Karpas-422 (cell line): ENCODE measurements around the gene SRSF3. TPM values are rescaled to one million over a fixed set of nuclear protein-coding genes. Genes with fewer than 3 reads are reported as not detected.

Experiments
- DNase-seq: peaks from one replicate; pipeline ENCODE4 v3.0.0-alpha.2; 2015
- H2AFZ ChIP-seq: fragments of 200-600 bp; sonication (generic); 2 replicates; pipeline ENCODE4 v1.6.1; 2014; ENCODE audit warnings: antibody characterized with exemption, low read length, mixed read lengths
- H3K27ac ChIP-seq: fragments of 200-600 bp; sonication (generic); 2 replicates; pipeline ENCODE4 v1.5.1; 2014; ENCODE audit warnings: mild to moderate bottlenecking, low read length, moderate library complexity
- H3K27me3 ChIP-seq: fragments of 200-600 bp; sonication (generic); 2 replicates; pipeline ENCODE4 v1.6.1; 2014; ENCODE audit warnings: low read length, mixed read lengths
- H3K36me3 ChIP-seq: fragments of 200-600 bp; sonication (generic); 2 replicates; pipeline ENCODE4 v1.6.1; 2014; ENCODE audit warnings: low read length, mixed read lengths; ENCODE audit not compliant: insufficient read depth
- H3K4me1 ChIP-seq: fragments of 200-600 bp; sonication (generic); 2 replicates; pipeline ENCODE4 v1.6.1; 2014; ENCODE audit warnings: mild to moderate bottlenecking, low read length, mixed read lengths
- H3K4me2 ChIP-seq: fragments of 200-600 bp; sonication (generic); 2 replicates; pipeline ENCODE4 v1.6.1; 2014; ENCODE audit warnings: low read length, low read depth, mild to moderate bottlenecking; ENCODE audit not compliant: poor library complexity, severe bottlenecking
- H3K4me3 ChIP-seq: fragments of 200-600 bp; sonication (generic); 2 replicates; pipeline ENCODE4 v1.5.1; 2014; ENCODE audit warnings: mild to moderate bottlenecking, antibody characterized with exemption, low read length, mixed read lengths
- H3K79me2 ChIP-seq: fragments of 200-600 bp; sonication (generic); 2 replicates; pipeline ENCODE4 v1.6.1; 2014; ENCODE audit warnings: mild to moderate bottlenecking, low read length, mixed read lengths
- H3K9ac ChIP-seq: fragments of 200-600 bp; sonication (generic); 2 replicates; pipeline ENCODE4 v1.6.0; 2014; ENCODE audit warnings: low read length
- H3K9me2 ChIP-seq: fragments of 200-600 bp; sonication (generic), shearing (Covaris generic); replicated peaks from 2 replicates; pipeline ENCODE4 v1.6.0; 2014; ENCODE audit warnings: mild to moderate bottlenecking, low read length, moderate library complexity; ENCODE audit not compliant: insufficient read depth
- H3K9me3 ChIP-seq: fragments of 300-700, 200-600 bp; sonication (generic); 2 replicates; pipeline ENCODE4 v1.6.1; 2014; ENCODE audit warnings: low read length, mixed read lengths
- H4K20me1 ChIP-seq: fragments of 200-600 bp; sonication (generic); 2 replicates; pipeline ENCODE4 v1.6.1; 2014; ENCODE audit warnings: mild to moderate bottlenecking, antibody characterized with exemption, low read length, low read depth; ENCODE audit not compliant: insufficient read depth
- total RNA-seq: library from RNA; depleted of rRNA; stranded (reverse); fragments of >200 nt; shearing (Covaris generic); gene quantifications from 2 replicates; pipeline ENCODE4 v1.2.3, GENCODE V29; 2014; ENCODE audit warnings: low replicate concordance

SRSF3 gene
- total RNA-seq, 1 experiment from 2014 or later = 216 TPM

GRCh38 chr6:36627141-36627540 is 33.0 kb downstream of the SRSF3 start:
- no peaks in the 10 kb centered on the region for H3K4me1 ChIP-seq
- no peaks in the 10 kb centered on the region for H3K9me2 ChIP-seq
- no peaks in the 10 kb centered on the region for H3K79me2 ChIP-seq
- H3K4me2 ChIP-seq = no peak overlapping the region
- H3K27ac ChIP-seq = no peak overlapping the region
- no peaks in the 10 kb centered on the region for H3K36me3 ChIP-seq
- no peaks in the 10 kb centered on the region for H3K27me3 ChIP-seq
- H2AFZ ChIP-seq = no peak overlapping the region
- 0 out of 2 replicates have a peak, but pooled peaks cover 3% of the 10 kb centered on the region for H4K20me1 ChIP-seq
- no peak overlapping the region for H3K4me3 ChIP-seq
- no peak overlapping the region for H3K9ac ChIP-seq
- DNase-seq = no peak
- H3K9me3 ChIP-seq = no peaks in the 10 kb centered on the region

DNA sequence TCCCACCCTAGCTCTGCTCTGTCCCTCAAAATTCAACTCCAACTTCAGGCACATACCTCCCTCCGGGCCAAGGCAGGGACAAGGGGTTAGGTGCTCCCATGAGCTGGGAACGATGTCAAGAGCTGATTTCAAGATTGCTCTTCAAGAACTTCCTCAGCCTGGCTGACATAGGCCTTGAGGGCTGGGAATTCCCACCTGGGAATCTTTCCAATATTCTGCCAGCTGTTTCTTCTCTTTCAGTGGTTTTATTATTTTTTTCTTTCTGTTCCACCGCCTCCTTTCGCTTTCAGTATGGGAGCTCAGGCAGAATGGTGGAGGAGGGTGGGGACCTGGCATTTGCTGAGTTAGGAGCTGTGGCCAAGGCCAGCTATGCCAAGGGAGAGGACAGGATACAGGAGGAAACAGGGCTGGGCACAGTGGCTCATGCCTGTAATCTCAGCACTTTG is 33.7 kb downstream of the SRSF3 start:
- Histone ChIP-seq H3K4me1 (no peaks in the 10 kb centered on the region), H3K4me2 (no peak overlapping the region)

GRCh38 chr6:36629784-36630183 is 35.6 kb downstream of the SRSF3 start:
- no peaks in the 10 kb centered on the region for H3K9me3 ChIP-seq
- 0 out of 2 replicates have a peak, but pooled peaks cover 3% of the 10 kb centered on the region for H4K20me1 ChIP-seq
- no peak overlapping the region for H3K27ac ChIP-seq
- no peaks in the 10 kb centered on the region for H3K36me3 ChIP-seq
- no peaks in the 10 kb centered on the region for H3K9me2 ChIP-seq
- H3K4me1 ChIP-seq = no peaks in the 10 kb centered on the region
- H3K9ac ChIP-seq = no peak overlapping the region
- no peak for DNase-seq
- no peak overlapping the region for H3K4me2 ChIP-seq
- H3K27me3 ChIP-seq = no peaks in the 10 kb centered on the region
- no peaks in the 10 kb centered on the region for H3K79me2 ChIP-seq
- H3K4me3 ChIP-seq = no peak overlapping the region
- H2AFZ ChIP-seq = no peak overlapping the region

More for the DNA sequence above, 33.7 kb downstream of the SRSF3 start:
- no peaks in the 10 kb centered on the region for H3K79me2 ChIP-seq
- no peak overlapping the region for H3K9ac ChIP-seq
- no peaks in the 10 kb centered on the region for H3K36me3 ChIP-seq
- H3K4me3 ChIP-seq = no peak overlapping the region
- H3K27me3 ChIP-seq = no peaks in the 10 kb centered on the region
- H3K9me2 ChIP-seq = no peaks in the 10 kb centered on the region
- no peak overlapping the region for H3K27ac ChIP-seq
- no peak for DNase-seq
- no peaks in the 10 kb centered on the region for H3K9me3 ChIP-seq
- no peak overlapping the region for H2AFZ ChIP-seq
- 0 out of 2 replicates have a peak, but pooled peaks cover 3% of the 10 kb centered on the region for H4K20me1 ChIP-seq

- Histone ChIP-seq H3K4me3 (no peak overlapping the region), H3K36me3 (no peaks in the 10 kb centered on the region), H4K20me1 (0 out of 2 replicates have a peak, but pooled peaks cover 2% of the 10 kb centered on the region), H3K9ac (no peak overlapping the region), H3K9me3 (no peaks in the 10 kb centered on the region), H3K27me3 (no peaks in the 10 kb centered on the region), H3K4me1 (peaks cover 3% of the 10 kb centered on the region), H3K4me2 (no peak overlapping the region), H3K9me2 (no peaks in the 10 kb centered on the region), H2AFZ (no peak overlapping the region), H3K79me2 (no peaks in the 10 kb centered on the region), H3K27ac (no peak overlapping the region)
- DNase-seq = no peak
These were observed 37.3 kb downstream of the SRSF3 start for GRCh38 chr6:36631326-36632011.

DNA sequence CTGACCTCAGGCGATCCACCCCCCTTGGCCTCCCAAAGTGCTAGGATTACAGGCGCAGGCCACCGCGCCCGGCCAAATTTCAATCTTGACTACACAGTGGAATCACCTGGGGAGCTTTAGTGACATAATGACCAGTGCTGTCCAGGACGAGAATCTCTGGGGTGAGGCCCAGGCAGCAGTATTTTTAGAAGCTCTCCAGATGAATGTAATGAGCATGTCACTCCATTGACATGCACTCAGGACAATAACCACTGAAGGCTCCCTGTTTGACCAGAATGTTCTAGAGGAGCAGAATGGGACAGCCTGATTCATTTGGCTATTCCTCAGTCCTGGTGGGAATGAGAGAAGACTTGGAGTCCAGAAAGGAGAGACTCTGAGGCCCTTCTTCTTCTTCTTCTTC is 39.2 kb downstream of the SRSF3 start:
- no peaks in the 10 kb centered on the region for H4K20me1 ChIP-seq
- no peak overlapping the region for H3K27ac ChIP-seq
- H3K9me2 ChIP-seq = no peaks in the 10 kb centered on the region
- H3K4me3 ChIP-seq = no peak overlapping the region
- no peak overlapping the region for H3K9ac ChIP-seq
- H3K4me2 ChIP-seq = no peak overlapping the region
- no peaks in the 10 kb centered on the region for H3K79me2 ChIP-seq
- H3K27me3 ChIP-seq = no peaks in the 10 kb centered on the region
- no peaks in the 10 kb centered on the region for H3K9me3 ChIP-seq
- no peak overlapping the region for H2AFZ ChIP-seq
- no peaks in the 10 kb centered on the region for H3K36me3 ChIP-seq
- no peak for DNase-seq
- H3K4me1 ChIP-seq = peaks cover 8% of the 10 kb centered on the region

GRCh38 chr6:36633915-36634314 is 39.8 kb downstream of the SRSF3 start:
- DNase-seq = no peak
- Histone ChIP-seq H3K27me3 (no peaks in the 10 kb centered on the region), H3K79me2 (no peaks in the 10 kb centered on the region), H3K9me3 (no peaks in the 10 kb centered on the region), H4K20me1 (no peaks in the 10 kb centered on the region), H3K36me3 (no peaks in the 10 kb centered on the region), H3K4me3 (no peak overlapping the region), H2AFZ (no peak overlapping the region), H3K4me2 (no peak overlapping the region), H3K4me1 (peaks cover 8% of the 10 kb centered on the region), H3K9ac (no peak overlapping the region), H3K9me2 (no peaks in the 10 kb centered on the region), H3K27ac (no peak overlapping the region)

GRCh38 chr6:36634317-36635108 is 40.4 kb downstream of the SRSF3 start:
- Histone ChIP-seq H4K20me1 (no peaks in the 10 kb centered on the region), H3K36me3 (no peaks in the 10 kb centered on the region), H3K9me2 (no peaks in the 10 kb centered on the region), H3K4me1 (peaks cover 8% of the 10 kb centered on the region), H3K27ac (no peak overlapping the region), H3K9ac (no peak overlapping the region), H3K9me3 (no peaks in the 10 kb centered on the region), H3K4me2 (no peak overlapping the region), H3K4me3 (no peak overlapping the region), H3K27me3 (no peaks in the 10 kb centered on the region), H3K79me2 (no peaks in the 10 kb centered on the region), H2AFZ (no peak overlapping the region)
- no peak for DNase-seq

- H4K20me1 ChIP-seq = no peaks in the 10 kb centered on the region
These were observed 42.1 kb downstream of the SRSF3 start for GRCh38 chr6:36636283-36636682.

More at GRCh38 chr6:36636283-36636682, 42.1 kb downstream of the SRSF3 start:
- DNase-seq = no peak
- H3K36me3 ChIP-seq = no peaks in the 10 kb centered on the region
- H3K4me2 ChIP-seq = no peak overlapping the region
- no peaks in the 10 kb centered on the region for H3K9me2 ChIP-seq
- H3K9me3 ChIP-seq = no peaks in the 10 kb centered on the region
- no peak overlapping the region for H3K27ac ChIP-seq
- H2AFZ ChIP-seq = no peak overlapping the region
- no peaks in the 10 kb centered on the region for H3K27me3 ChIP-seq
- peaks cover 8% of the 10 kb centered on the region for H3K4me1 ChIP-seq
- H3K4me3 ChIP-seq = no peak overlapping the region
- H3K79me2 ChIP-seq = no peaks in the 10 kb centered on the region
- H3K9ac ChIP-seq = no peak overlapping the region
